ENCODE data around the gene MYBBP1A.
"Not testable (repeated sequence)": the region's sequence is repeated elsewhere in the genome, so short reads cannot be mapped to it uniquely, and the experiment has no call there.

DNA sequence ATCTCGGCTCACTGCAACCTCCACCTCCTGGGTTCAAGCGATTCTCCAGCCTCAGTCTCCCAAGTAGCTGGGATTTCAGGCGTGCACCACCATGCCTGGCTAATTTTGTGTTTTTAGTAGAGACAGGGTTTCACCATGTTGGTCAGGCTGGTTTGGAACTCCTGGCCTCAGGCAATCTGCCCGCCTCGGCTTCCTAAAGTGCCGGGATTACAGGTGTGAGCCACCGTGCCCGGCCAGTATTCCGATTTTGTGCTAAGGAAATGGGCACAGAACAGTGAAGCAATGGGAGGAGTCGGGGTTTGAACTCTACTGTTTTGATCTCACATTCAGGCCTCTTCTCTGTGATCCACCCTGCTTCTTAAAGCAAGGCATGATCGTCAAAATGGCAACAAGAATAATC is 49.6 kb upstream of the MYBBP1A start:
- not testable (repeated sequence) for TF ChIP-seq MYC (IDR thresholded peaks at IDR 0.05; ENCODE audit: borderline replicate concordance, low read length); HEYL (CRISPR knock-in tag; IDR thresholded peaks at IDR 0.05); MAFK (IDR thresholded peaks at IDR 0.05; ENCODE audit: partially characterized antibody); POLR2A (IDR thresholded peaks at IDR 0.05; ENCODE audit: low read length); FOSL2 (IDR thresholded peaks at IDR 0.05); FOSL2 (CRISPR knock-in tag; IDR thresholded peaks at IDR 0.05); BHLHE40 (IDR thresholded peaks at IDR 0.05; ENCODE audit: low read depth, low read length); JUNB (IDR thresholded peaks at IDR 0.05); EP300 (IDR thresholded peaks at IDR 0.05); SMC3 (IDR thresholded peaks at IDR 0.05); CEBPB (IDR thresholded peaks at IDR 0.05); RCOR1 (IDR thresholded peaks at IDR 0.05; ENCODE audit: low read depth, low read length)
- TF ChIP-seq, protein P1, sequence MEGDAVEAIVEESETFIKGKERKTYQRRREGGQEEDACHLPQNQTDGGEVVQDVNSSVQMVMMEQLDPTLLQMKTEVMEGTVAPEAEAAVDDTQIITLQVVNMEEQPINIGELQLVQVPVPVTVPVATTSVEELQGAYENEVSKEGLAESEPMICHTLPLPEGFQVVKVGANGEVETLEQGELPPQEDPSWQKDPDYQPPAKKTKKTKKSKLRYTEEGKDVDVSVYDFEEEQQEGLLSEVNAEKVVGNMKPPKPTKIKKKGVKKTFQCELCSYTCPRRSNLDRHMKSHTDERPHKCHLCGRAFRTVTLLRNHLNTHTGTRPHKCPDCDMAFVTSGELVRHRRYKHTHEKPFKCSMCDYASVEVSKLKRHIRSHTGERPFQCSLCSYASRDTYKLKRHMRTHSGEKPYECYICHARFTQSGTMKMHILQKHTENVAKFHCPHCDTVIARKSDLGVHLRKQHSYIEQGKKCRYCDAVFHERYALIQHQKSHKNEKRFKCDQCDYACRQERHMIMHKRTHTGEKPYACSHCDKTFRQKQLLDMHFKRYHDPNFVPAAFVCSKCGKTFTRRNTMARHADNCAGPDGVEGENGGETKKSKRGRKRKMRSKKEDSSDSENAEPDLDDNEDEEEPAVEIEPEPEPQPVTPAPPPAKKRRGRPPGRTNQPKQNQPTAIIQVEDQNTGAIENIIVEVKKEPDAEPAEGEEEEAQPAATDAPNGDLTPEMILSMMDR (IDR thresholded peaks at IDR 0.05): not testable (repeated sequence)
- TF ChIP-seq, protein P2, sequence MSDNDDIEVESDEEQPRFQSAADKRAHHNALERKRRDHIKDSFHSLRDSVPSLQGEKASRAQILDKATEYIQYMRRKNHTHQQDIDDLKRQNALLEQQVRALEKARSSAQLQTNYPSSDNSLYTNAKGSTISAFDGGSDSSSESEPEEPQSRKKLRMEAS (IDR thresholded peaks at IDR 0.05): not testable (repeated sequence)
